Transverse colon (tissue), 4 donors: ENCODE measurements around the gene DNM1L.

Experiments used
- POLR2AphosphoS5 ChIP-seq, 3 donors: sonication (generic); formaldehyde crosslinking; IDR thresholded peaks; one replicate each; pipeline ENCODE4 v1.6.1; 2016; ENCODE audit warnings: antibody characterized with exemption in 3 of 3
- TF ChIP-seq, protein P1 (sequence below), 5 experiments: fragments of 200-600 bp in 3 of 5; fragments of 450-650 bp in 2 of 5; sonication (generic) in 3 of 5; IDR thresholded peaks; 1 replicate in 2 of 5; 2 replicates in 3 of 5; pipeline ENCODE4 v1.5.1; 2016 to 2017; ENCODE audit warnings: antibody characterized with exemption in 5 of 5, inconsistent platforms in 3 of 5, mild to moderate bottlenecking in 2 of 5, moderate library complexity in 1 of 5

DNA sequence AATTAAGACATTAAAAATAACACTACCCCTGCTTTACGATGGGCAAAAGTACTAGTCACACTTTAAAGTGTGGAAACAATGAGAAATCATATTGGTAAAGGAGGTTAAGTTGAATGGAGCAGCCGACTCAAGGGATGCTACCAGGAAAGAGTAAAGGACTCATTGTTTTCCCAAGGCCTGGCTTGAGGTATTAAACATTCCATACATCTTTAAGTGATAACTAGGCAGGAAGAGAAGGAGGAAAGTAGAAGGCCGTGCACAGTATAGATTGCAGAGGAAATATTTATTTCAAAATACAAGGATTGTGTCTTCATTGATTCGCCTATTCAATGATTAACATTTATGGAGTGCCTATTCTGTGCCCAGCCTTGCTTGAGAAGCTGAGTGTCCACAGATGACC lies 97.2 kb downstream of the DNM1L start:
- TF ChIP-seq, protein P1, sequence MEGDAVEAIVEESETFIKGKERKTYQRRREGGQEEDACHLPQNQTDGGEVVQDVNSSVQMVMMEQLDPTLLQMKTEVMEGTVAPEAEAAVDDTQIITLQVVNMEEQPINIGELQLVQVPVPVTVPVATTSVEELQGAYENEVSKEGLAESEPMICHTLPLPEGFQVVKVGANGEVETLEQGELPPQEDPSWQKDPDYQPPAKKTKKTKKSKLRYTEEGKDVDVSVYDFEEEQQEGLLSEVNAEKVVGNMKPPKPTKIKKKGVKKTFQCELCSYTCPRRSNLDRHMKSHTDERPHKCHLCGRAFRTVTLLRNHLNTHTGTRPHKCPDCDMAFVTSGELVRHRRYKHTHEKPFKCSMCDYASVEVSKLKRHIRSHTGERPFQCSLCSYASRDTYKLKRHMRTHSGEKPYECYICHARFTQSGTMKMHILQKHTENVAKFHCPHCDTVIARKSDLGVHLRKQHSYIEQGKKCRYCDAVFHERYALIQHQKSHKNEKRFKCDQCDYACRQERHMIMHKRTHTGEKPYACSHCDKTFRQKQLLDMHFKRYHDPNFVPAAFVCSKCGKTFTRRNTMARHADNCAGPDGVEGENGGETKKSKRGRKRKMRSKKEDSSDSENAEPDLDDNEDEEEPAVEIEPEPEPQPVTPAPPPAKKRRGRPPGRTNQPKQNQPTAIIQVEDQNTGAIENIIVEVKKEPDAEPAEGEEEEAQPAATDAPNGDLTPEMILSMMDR (IDR thresholded peaks at IDR 0.05) = no peak
- TF ChIP-seq POLR2AphosphoS5 (IDR thresholded peaks at IDR 0.05) = no peak
